GM23338 (cell line): ENCODE data around the gene NPSR1. TPM values are rescaled to one million over a fixed set of nuclear protein-coding genes. Genes with fewer than 3 reads are reported as not detected.

Experiments
- ATAC-seq: fragments of 200-7000 bp; cut with Tn5 transposase; 3 replicates; pipeline ENCODE4 v1.9.1; 2020
- DNase-seq: peaks from one replicate; pipeline ENCODE4 v3.0.0-alpha.2; 2015; ENCODE audit warnings: low spot score
- H2AFZ ChIP-seq: fragments of 200-600 bp; sonication (generic); 2 replicates; pipeline ENCODE4 v1.8.0; 2016; ENCODE audit warnings: antibody characterized with exemption, mild to moderate bottlenecking, moderate library complexity
- H3F3A ChIP-seq: fragments of 200-600 bp; sonication (generic); replicated peaks from 2 replicates; pipeline ENCODE4 v1.8.0; 2017; ENCODE audit warnings: antibody characterized with exemption, mixed run types, low read depth
- H3K27ac ChIP-seq: fragments of 200-600 bp; sonication (generic); 2 replicates; pipeline ENCODE4 v1.6.1; 2016; ENCODE audit warnings: low read depth
- H3K27me3 ChIP-seq: fragments of 200-600 bp; sonication (generic); 2 replicates; pipeline ENCODE4 v1.8.0; 2016; ENCODE audit warnings: mild to moderate bottlenecking, mixed run types, moderate library complexity; ENCODE audit not compliant: insufficient read depth
- H3K36me3 ChIP-seq: fragments of 200-600 bp; sonication (generic); 2 replicates; pipeline ENCODE4 v1.8.0; 2016; ENCODE audit warnings: mild to moderate bottlenecking; ENCODE audit not compliant: insufficient read depth
- H3K4me1 ChIP-seq: fragments of 200-600 bp; sonication (generic); 2 replicates; pipeline ENCODE4 v1.8.0; 2016; ENCODE audit warnings: mild to moderate bottlenecking, moderate library complexity; ENCODE audit not compliant: insufficient read depth
- H3K4me2 ChIP-seq: fragments of 200-600 bp; sonication (generic); 2 replicates; pipeline ENCODE4 v1.7.1; 2017; ENCODE audit warnings: mixed run types
- H3K4me3 ChIP-seq: fragments of 200-600 bp; sonication (generic); 2 replicates; pipeline ENCODE4 v1.6.1; 2016; ENCODE audit warnings: mixed run types
- H3K79me2 ChIP-seq: fragments of 200-600 bp; sonication (generic); replicated peaks from 2 replicates; pipeline ENCODE4 v1.8.0; 2017; ENCODE audit warnings: mild to moderate bottlenecking; ENCODE audit not compliant: insufficient read depth
- H3K9me2 ChIP-seq: fragments of 200-600 bp; sonication (generic); 2 replicates; pipeline ENCODE4 v1.8.0; 2017; ENCODE audit not compliant: insufficient read depth
- H4K20me1 ChIP-seq: fragments of 200-600 bp; sonication (generic); replicated peaks from 2 replicates; pipeline ENCODE4 v1.8.0; 2017; ENCODE audit warnings: mild to moderate bottlenecking; ENCODE audit not compliant: insufficient read depth
- H3K27ac Mint-ChIP-seq: 2 replicates; pipeline ENCODE4 v1.8.0; 2020; ENCODE audit warnings: inconsistent platforms, mild to moderate bottlenecking, moderate library complexity, mixed read lengths
- H3K27me3 Mint-ChIP-seq: 3 replicates; pipeline ENCODE4 v1.8.0; 2022; ENCODE audit warnings: low read depth, mild to moderate bottlenecking, moderate library complexity, mixed read lengths, inconsistent platforms; ENCODE audit not compliant: insufficient read depth, poor library complexity
- H3K36me3 Mint-ChIP-seq: 3 replicates; pipeline ENCODE4 v1.8.0; 2021; ENCODE audit warnings: low read depth, mild to moderate bottlenecking, inconsistent platforms, moderate library complexity, mixed read lengths
- H3K4me1 Mint-ChIP-seq: 3 replicates; pipeline ENCODE4 v1.8.0; 2020; ENCODE audit warnings: mild to moderate bottlenecking, inconsistent platforms, mixed read lengths
- H3K4me3 Mint-ChIP-seq: 3 replicates; pipeline ENCODE4 v1.8.0; 2021; ENCODE audit warnings: moderate library complexity, mild to moderate bottlenecking, inconsistent platforms, mixed read lengths
- H3K9me3 Mint-ChIP-seq: 3 replicates; pipeline ENCODE4 v1.8.0; 2020; ENCODE audit warnings: moderate library complexity, mild to moderate bottlenecking, inconsistent platforms, mixed read lengths
- CREB1 ChIP-seq: fragments of 250-450 bp; sonication (Bioruptor Pico); IDR thresholded peaks from 2 replicates; pipeline ENCODE4 v1.5.0; 2020; ENCODE audit warnings: low read depth, mild to moderate bottlenecking, moderate library complexity
- CTCF ChIP-seq, 2 experiments: fragments of 200-600 bp in 1 of 2; sonication (generic) in 1 of 2; conservative IDR thresholded peaks; 2 replicates each; pipeline versions ENCODE4 v1.5.1 to v1.6.1; 2016 to 2017; ENCODE audit warnings: antibody characterized with exemption in 2 of 2, low read depth in 2 of 2, mild to moderate bottlenecking in 2 of 2, moderate library complexity in 1 of 2
- EZH2 ChIP-seq: fragments of 200-600 bp; sonication (generic); IDR thresholded peaks from one replicate; pipeline ENCODE4 v1.8.0; 2017; ENCODE audit warnings: antibody characterized with exemption, mild to moderate bottlenecking, low read depth; ENCODE audit not compliant: unreplicated experiment
- JUNB ChIP-seq: IDR thresholded peaks from one replicate; pipeline ENCODE4 v1.6.1; 2016; ENCODE audit warnings: antibody characterized with exemption; ENCODE audit not compliant: unreplicated experiment
- NANOG ChIP-seq: IDR thresholded peaks from 2 replicates; pipeline ENCODE4 v1.6.1; 2016; ENCODE audit warnings: antibody characterized with exemption, borderline replicate concordance
- REST ChIP-seq: IDR thresholded peaks from one replicate; pipeline ENCODE4 v1.6.1; 2018; ENCODE audit warnings: antibody characterized with exemption; ENCODE audit not compliant: unreplicated experiment
- ZNF114 ChIP-seq: fragments of 250-450 bp; sonication (Bioruptor Pico); IDR thresholded peaks from 2 replicates; pipeline ENCODE4 v1.5.0; 2020; ENCODE audit warnings: mild to moderate bottlenecking, moderate library complexity
- ZNF462 ChIP-seq: fragments of 250-450 bp; sonication (Bioruptor Pico); IDR thresholded peaks from 2 replicates; pipeline ENCODE4 v1.5.0; 2020; ENCODE audit warnings: mild to moderate bottlenecking, moderate library complexity
- polyA plus RNA-seq: library from polyadenylated mRNA; unstranded; fragments of >200 nt; fragmentation: Nextera tagmentation; extraction: Ambion mirVana; gene quantifications from 2 replicates; pipeline ENCODE4 v1.2.1, GENCODE V29; 2016
- total RNA-seq: library from RNA; depleted of rRNA; stranded (reverse); fragments of >200 nt; shearing (Covaris generic); gene quantifications from 2 replicates; pipeline ENCODE4 v1.2.3, GENCODE V29; 2014
- TF ChIP-seq, protein P1 (sequence below): IDR thresholded peaks from 2 replicates; pipeline ENCODE4 v1.6.1; 2016; ENCODE audit warnings: antibody characterized with exemption

NPSR1 gene
- total and polyA plus RNA-seq, 2 experiments from 2014 or later = not detected

- H3K27ac ChIP-seq = no peak overlapping the region
- Mint-ChIP-seq H3K4me1 (no peaks in the 10 kb centered on the region), H3K27ac (no peak overlapping the region), H3K27me3 (peaks cover 2% of the 10 kb centered on the region), H3K4me3 (no peak overlapping the region), H3K9me3 (peaks cover 8% of the 10 kb centered on the region), H3K36me3 (no peaks in the 10 kb centered on the region)
- no peak overlapping the region for H3K4me2 ChIP-seq
- H4K20me1 ChIP-seq = no peaks in the 10 kb centered on the region
- no peaks in the 10 kb centered on the region for H3K9me2 ChIP-seq
- H3F3A ChIP-seq = no peaks in the 10 kb centered on the region
- DNase-seq (no peak), ATAC-seq (no peak)
- no peak for TF ChIP-seq JUNB
- TF ChIP-seq CTCF (conservative IDR thresholded peaks at IDR 0.05; ENCODE audit: low read depth in 2 of 2) = peak in 1 of 2 experiments; percentile 48; a peak in 2 of 4 replicates
- H3K4me1 ChIP-seq = no peaks in the 10 kb centered on the region
- H3K36me3 ChIP-seq = no peaks in the 10 kb centered on the region
- no peak overlapping the region for H3K4me3 ChIP-seq
- H3K27me3 ChIP-seq = no peaks in the 10 kb centered on the region
- H2AFZ ChIP-seq = no peak overlapping the region
- no peaks in the 10 kb centered on the region for H3K79me2 ChIP-seq
These were observed 129.6 kb downstream of the NPSR1 start for GRCh38 chr7:34787586-34787985.

GRCh38 chr7:34806831-34807230 is 148.8 kb downstream of the NPSR1 start:
- no peak overlapping the region for H2AFZ ChIP-seq
- H3K36me3 Mint-ChIP-seq = no peaks in the 10 kb centered on the region
- peaks cover 14% of the 10 kb centered on the region; the same call in 2 of the 3 replicates for H3K9me3 Mint-ChIP-seq
- H3K4me2 ChIP-seq = no peak overlapping the region
- no peak overlapping the region for H3K4me3 Mint-ChIP-seq
- no peaks in the 10 kb centered on the region for H4K20me1 ChIP-seq
- no peak overlapping the region for H3K27ac Mint-ChIP-seq
- ATAC-seq (no peak), DNase-seq (no peak)
- no peaks in the 10 kb centered on the region for H3K9me2 ChIP-seq
- H3K79me2 ChIP-seq = no peaks in the 10 kb centered on the region
- H3K4me1 ChIP-seq = no peaks in the 10 kb centered on the region
- no peak overlapping the region for H3K4me3 ChIP-seq
- H3K4me1 Mint-ChIP-seq = no peaks in the 10 kb centered on the region
- H3K27me3 ChIP-seq = no peaks in the 10 kb centered on the region
- no peaks in the 10 kb centered on the region for H3F3A ChIP-seq
- no peaks in the 10 kb centered on the region for H3K36me3 ChIP-seq
- peaks cover 2% of the 10 kb centered on the region for H3K27me3 Mint-ChIP-seq
- H3K27ac ChIP-seq = no peak overlapping the region
- TF ChIP-seq ZNF114 (no peak), EZH2 (no peak), REST (no peak), CREB1 (CRISPR knock-in tag) (no peak), ZNF462 (CRISPR knock-in tag) (no peak), NANOG (no peak)
- TF ChIP-seq, protein P1, sequence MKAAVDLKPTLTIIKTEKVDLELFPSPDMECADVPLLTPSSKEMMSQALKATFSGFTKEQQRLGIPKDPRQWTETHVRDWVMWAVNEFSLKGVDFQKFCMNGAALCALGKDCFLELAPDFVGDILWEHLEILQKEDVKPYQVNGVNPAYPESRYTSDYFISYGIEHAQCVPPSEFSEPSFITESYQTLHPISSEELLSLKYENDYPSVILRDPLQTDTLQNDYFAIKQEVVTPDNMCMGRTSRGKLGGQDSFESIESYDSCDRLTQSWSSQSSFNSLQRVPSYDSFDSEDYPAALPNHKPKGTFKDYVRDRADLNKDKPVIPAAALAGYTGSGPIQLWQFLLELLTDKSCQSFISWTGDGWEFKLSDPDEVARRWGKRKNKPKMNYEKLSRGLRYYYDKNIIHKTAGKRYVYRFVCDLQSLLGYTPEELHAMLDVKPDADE = no peak
